Measurements from ENCODE around the gene ELAVL4. TPM values are rescaled to one million over a fixed set of nuclear protein-coding genes. Genes with fewer than 3 reads are reported as not detected.

ELAVL4 gene
- total and polyA plus RNA-seq, 2 of the 8 experiments (the other 6 are each of a cell fraction or from before 2014, with no cell fraction given) = 0.21 to 0.89 TPM

DNA sequence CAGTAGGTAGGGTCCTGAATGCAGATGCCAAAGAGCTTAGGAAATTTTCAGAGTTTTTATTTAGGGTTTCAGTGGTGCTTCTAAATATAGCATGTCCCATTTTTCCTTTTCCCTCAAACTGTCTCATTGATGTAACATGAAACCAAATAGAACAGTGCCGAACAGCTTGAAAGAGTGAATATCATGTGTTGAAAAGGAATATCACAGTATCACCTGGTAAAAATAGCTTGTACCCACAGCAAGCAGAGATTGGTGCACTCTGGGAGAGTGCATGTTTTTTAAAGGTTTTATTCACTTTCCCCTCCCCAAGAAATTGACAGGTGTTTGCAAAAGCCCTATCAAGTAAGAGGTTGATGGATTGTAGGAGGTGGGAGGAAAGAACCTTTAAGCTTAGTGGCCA is 41.9 kb upstream of the ELAVL4 start:
- no peaks in the 10 kb centered on the region for H3K79me1 ChIP-seq (ENCODE audit: low read depth, low read length)
- WGBS, 2 experiments (ENCODE audit: extremely low coverage in 1 of 2, insufficient coverage in 1 of 2, insufficient read length in 1 of 2, insufficient replicate concordance in 2 of 2, low coverage in 1 of 2, low lambda C conversion rate in 2 of 2, missing lambda C conversion rate in 1 of 2) = 94% methylated on average over 1 of the region's 1 CpG; no CpG with 5 or more reads in 1 of the 2 experiments
- no peak overlapping the region for H3K14ac ChIP-seq (ENCODE audit: insufficient read length)
- no peak overlapping the region for H4K5ac ChIP-seq (ENCODE audit: insufficient read length, low read depth, low read length)
- H2BK20ac ChIP-seq (ENCODE audit: low read length) = no peak overlapping the region
- H3K18ac ChIP-seq (ENCODE audit: extremely low read depth, low read length) = no peak overlapping the region
- no peak overlapping the region for H2AFZ ChIP-seq (ENCODE audit: low read length)
- H2BK5ac ChIP-seq (ENCODE audit: low read depth, low read length) = no peak overlapping the region
- no peak overlapping the region for H2BK12ac ChIP-seq (ENCODE audit: low read depth, low read length)
- FAIRE-seq (no peak), DNase-seq (ENCODE audit: low read depth in 1 of 2, low spot score in 2 of 2) (no peak)
- POLR2A ChIA-PET (ENCODE audit: partially characterized antibody) = no interaction called here
- H2BK120ac ChIP-seq (replicated peaks; ENCODE audit: low read depth, low read length) = no peak overlapping the region
- no peak overlapping the region for H4K8ac ChIP-seq (ENCODE audit: extremely low read depth, insufficient read depth, low read length)
- H3K9me3 ChIP-seq (ENCODE audit: insufficient read depth in 2 of 2, low read depth in 1 of 2, low read length in 1 of 2) = peaks cover 64 to 65% of the 10 kb centered on the region in 2 experiments
- H4K91ac ChIP-seq (replicated peaks; ENCODE audit: insufficient read length, low read length) = no peak overlapping the region
- H3K79me2 ChIP-seq (ENCODE audit: control insufficient read depth in 1 of 2, insufficient read depth in 2 of 2, low read length in 2 of 2) = no peaks in the 10 kb centered on the region
- H3K4me2 ChIP-seq (ENCODE audit: insufficient read depth in 1 of 2, low read depth in 2 of 2, low read length in 2 of 2) = no peak overlapping the region
- H2AK5ac ChIP-seq (ENCODE audit: low read depth, low read length) = no peak overlapping the region
- no peaks in the 10 kb centered on the region for H3K23me2 ChIP-seq (ENCODE audit: low read depth, low read length)
- no peak overlapping the region for H3K56ac ChIP-seq (replicated peaks; ENCODE audit: insufficient read length, low read depth, low read length)
- no peaks in the 10 kb centered on the region for H3K4me1 ChIP-seq (replicated peaks in 1 of 4; ENCODE audit: control insufficient read depth in 3 of 4, insufficient read depth in 4 of 4, low read length in 3 of 4)
- no peak overlapping the region for H2BK15ac ChIP-seq (ENCODE audit: low read length)
- H4K20me1 ChIP-seq (replicated peaks in 1 of 2; ENCODE audit: control insufficient read depth in 1 of 2, insufficient read depth in 2 of 2, low read length in 2 of 2) = no peaks in the 10 kb centered on the region
- no peaks in the 10 kb centered on the region for H3K27me3 ChIP-seq (replicated peaks in 1 of 4; ENCODE audit: control insufficient read depth in 3 of 4, extremely low read depth in 1 of 4, insufficient read depth in 3 of 4, low read length in 3 of 4)
- no peaks in the 10 kb centered on the region for H3K36me3 ChIP-seq (ENCODE audit: control insufficient read depth in 2 of 4, insufficient read depth in 4 of 4, low read length in 3 of 4)
- H3K4ac ChIP-seq (replicated peaks; ENCODE audit: insufficient read length, low read depth, low read length) = no peak overlapping the region
- H3K9ac ChIP-seq (replicated peaks in 1 of 4; ENCODE audit: extremely low read depth in 1 of 4, low read depth in 3 of 4, low read length in 3 of 4) = no peak overlapping the region
- no peak for TF ChIP-seq GABPA (IDR thresholded peaks at IDR 0.05; ENCODE audit: borderline replicate concordance, insufficient read depth, low read length)
- TF ChIP-seq YY1 (IDR thresholded peaks at IDR 0.05; ENCODE audit: low read depth, low read length) = no peak
- TF ChIP-seq SIX5 (IDR thresholded peaks at IDR 0.05; ENCODE audit: low read depth, low read length) = no peak
- TF ChIP-seq KDM5A (IDR thresholded peaks at IDR 0.05; ENCODE audit: low read length) = no peak
- TF ChIP-seq SAP30 (IDR thresholded peaks at IDR 0.05; ENCODE audit: insufficient read depth, insufficient replicate concordance, low read length) = no peak
- TF ChIP-seq, protein P1, sequence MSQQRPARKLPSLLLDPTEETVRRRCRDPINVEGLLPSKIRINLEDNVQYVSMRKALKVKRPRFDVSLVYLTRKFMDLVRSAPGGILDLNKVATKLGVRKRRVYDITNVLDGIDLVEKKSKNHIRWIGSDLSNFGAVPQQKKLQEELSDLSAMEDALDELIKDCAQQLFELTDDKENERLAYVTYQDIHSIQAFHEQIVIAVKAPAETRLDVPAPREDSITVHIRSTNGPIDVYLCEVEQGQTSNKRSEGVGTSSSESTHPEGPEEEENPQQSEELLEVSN (IDR thresholded peaks at IDR 0.05) = no peak
- TF ChIP-seq SRF (IDR thresholded peaks at IDR 0.05; ENCODE audit: low read depth, low read length) = no peak
- no peak for TF ChIP-seq TEAD4 (IDR thresholded peaks at IDR 0.05; ENCODE audit: low read depth, low read length)
- no peak for TF ChIP-seq CBX8 (IDR thresholded peaks at IDR 0.05; ENCODE audit: borderline replicate concordance, low read depth, low read length)
- TF ChIP-seq KDM1A (IDR thresholded peaks at IDR 0.05; ENCODE audit: borderline replicate concordance, low read length) = no peak
- TF ChIP-seq BCL11A (IDR thresholded peaks at IDR 0.05; ENCODE audit: low read depth in 2 of 2, low read length in 2 of 2) = no peak
- TF ChIP-seq CHD1 (IDR thresholded peaks at IDR 0.05; ENCODE audit: low read depth, low read length) = no peak
- no peak for TF ChIP-seq SUZ12 (IDR thresholded peaks at IDR 0.05; ENCODE audit: low read length)
- no peak for TF ChIP-seq SP4 (IDR thresholded peaks at IDR 0.05; ENCODE audit: low read length)
- no peak for TF ChIP-seq RBBP5 (IDR thresholded peaks at IDR 0.05; ENCODE audit: borderline replicate concordance, low read depth, low read length)
- H3K4me3 ChIP-seq (ENCODE audit: extremely low read depth in 1 of 4, insufficient read depth in 2 of 4, low read depth in 3 of 4, low read length in 4 of 4) = no peak overlapping the region
- CTCF ChIA-PET (ENCODE audit: partially characterized antibody) = no interaction called here
- H3K27ac ChIP-seq (ENCODE audit: low read depth, low read length) = no peak overlapping the region
- H3K23ac ChIP-seq (ENCODE audit: insufficient read length) = no peak overlapping the region
